GM03348 (cell line): ENCODE data around the gene NRXN3.

Experiments
- DNase-seq: peaks from one replicate; pipeline ENCODE4 v3.0.0; 2012; ENCODE audit warnings: low spot score

Gene NRXN3

DNA sequence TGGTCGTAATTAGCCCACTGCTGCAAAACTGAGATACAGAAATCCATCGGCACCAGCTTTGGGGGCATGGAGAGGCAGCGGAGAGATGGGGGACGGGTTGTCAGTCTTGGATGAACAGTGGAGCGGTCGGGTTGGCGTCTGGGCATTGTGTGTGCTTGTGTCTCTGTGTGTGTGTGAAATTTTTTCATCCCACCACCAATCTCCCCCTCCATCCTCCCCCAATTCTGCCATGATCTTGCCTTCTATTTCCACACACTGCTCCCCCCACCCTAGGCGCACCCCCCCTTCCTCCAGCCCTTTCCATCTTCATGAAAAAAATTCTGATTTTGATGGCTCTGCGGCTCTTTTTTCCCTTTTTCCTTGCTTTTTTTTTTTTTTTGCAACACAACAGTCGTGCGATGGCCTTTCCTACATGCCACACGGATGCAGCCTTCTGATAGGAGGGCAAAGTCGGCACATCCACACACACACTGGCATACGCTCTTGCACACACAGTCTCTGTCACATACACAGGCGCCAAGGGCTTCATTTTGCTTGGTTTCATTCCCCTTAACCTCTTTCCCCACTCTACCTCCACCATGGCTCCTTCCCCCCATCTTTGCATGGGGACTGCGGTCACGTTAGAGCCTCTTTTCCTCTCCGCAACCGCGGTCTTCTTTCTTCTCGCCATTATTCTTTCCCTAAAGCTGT, 3.3 kb downstream of the NRXN3 start:
- no peak for DNase-seq

GRCh38 chr14:78175412-78175811, 5.2 kb downstream of the NRXN3 start:
- DNase-seq = no peak

DNA sequence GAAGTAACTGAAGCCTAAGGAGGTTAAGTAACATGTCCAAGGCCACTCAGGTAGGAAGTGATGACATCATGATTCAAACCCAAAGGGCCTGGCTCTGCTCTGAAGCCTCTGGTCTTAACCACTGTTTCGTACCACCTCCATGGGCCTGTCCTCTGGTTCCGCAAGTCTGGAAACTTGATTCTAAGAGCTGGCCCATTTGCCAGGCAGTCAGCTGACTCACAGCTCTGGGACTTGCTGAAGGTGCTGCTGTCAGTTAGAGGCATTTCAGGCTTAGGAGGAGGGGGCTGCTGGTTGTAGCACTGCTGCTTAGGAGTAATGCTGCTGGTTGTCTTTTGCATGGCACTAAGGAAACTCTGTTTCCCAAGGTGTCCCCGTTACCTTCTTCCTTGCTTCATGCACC, 7.9 kb downstream of the NRXN3 start:
- DNase-seq = no peak

GRCh38 chr14:78178971-78179370, 8.8 kb downstream of the NRXN3 start:
- no peak for DNase-seq

DNA sequence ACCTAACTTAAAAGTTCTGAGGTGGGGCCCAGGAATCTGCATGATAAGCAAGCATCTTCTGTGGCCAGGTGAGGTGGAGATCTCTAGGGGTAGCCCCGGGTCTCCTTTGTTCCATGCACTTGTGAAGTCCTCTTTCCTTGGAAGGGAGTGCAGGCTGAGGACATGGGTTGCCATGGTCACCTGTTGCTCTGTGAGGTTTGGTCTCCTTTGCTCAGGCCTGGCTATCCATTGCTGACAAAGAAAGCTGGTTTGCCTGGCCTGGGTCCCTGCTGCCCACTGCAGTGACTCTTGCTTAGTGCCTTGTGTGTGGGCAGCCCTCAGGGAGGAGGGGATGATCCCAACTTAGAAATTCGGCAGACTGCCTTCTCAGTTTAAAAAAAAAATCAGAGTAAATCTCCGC, 11.1 kb downstream of the NRXN3 start:
- no peak for DNase-seq

GRCh38 chr14:78182722-78183121, 12.5 kb downstream of the NRXN3 start:
- no peak for DNase-seq

- DNase-seq = no peak
Observed at GRCh38 chr14:78184157-78184556, 14.0 kb downstream of the NRXN3 start.

DNA sequence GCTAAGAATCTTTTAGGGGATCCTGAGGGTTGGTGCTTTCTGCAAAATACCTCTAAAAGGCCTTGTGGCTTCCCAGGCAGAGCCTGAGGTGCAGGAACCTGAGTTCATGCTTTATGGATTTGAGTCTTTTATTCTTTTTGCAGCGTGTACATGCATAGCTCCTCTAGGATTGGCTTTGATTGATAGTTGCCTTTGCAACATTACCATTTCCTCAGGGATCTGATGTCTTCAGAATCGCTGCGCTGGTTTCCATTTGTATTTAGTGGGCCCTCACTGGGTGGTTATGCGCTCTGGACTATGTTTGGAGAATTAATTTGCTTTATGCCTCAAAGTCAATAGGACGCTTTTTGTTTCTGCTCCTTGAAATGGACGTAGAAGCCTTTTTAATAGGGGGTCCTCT, 16.1 kb downstream of the NRXN3 start:
- no peak for DNase-seq

- DNase-seq = no peak
Observed at GRCh38 chr14:78188882-78189281, 18.7 kb downstream of the NRXN3 start.

- DNase-seq = no peak
Observed at GRCh38 chr14:78195431-78195830, 25.3 kb downstream of the NRXN3 start.

GRCh38 chr14:78196323-78196722, 26.1 kb downstream of the NRXN3 start:
- no peak for DNase-seq

DNA sequence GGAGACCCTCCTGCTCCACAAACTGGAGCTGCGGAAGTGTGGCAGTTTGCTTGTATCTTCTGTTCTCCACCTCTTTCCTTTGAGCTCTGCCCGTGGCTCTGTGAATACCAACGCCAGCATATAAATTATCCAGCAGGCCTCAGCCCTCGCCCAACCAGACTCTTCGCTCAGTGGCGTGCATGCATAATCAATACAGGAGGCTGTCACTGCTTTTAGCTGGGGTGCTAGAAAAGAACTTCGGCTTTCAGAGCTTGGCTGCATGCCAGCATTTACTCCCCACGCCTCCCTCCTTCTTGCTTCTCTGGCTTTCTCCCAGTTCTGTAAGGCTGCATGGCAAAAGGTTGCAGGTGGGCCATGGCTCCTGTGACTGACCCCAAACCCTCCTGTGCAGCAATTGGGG, 26.9 kb downstream of the NRXN3 start:
- no peak for DNase-seq

DNA sequence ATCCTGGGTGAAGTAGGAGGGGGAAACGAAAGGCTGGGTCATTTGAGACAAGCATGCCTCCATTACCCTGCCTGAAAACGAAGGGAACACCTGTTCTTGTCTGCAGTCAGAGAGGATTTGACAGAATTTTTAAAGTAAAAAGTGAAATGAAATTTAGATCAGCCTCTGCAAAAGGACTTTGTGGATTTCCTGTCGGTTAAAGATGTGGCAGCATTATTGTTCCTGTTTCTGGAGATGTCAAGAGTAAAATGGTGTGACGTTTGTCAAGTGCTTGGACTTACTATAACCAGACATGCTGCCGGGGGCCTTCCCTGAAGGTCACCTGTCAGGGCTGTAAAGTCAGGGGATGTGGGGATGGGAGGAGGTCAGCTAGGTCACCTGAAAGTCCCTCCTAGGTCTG, 32.0 kb downstream of the NRXN3 start:
- DNase-seq = no peak

DNA sequence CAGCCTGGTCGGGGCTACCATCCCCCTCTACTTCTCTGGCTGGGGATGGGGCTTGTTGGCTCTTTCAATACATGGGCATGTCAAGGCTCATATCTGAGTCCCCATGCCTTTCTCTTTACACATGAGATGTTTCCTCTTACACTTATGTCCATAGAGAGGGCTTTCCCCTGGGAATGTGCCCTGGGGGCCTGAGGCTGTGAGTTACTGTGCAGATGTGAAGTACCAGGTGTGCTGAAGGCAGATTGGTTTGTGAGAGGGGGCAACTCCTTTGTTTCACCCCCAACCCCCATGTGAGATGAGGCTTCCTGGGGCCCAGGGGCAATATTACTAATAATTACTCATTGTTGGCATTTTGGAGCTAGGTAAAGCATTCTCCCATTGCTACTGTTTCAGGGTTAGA, 32.8 kb downstream of the NRXN3 start:
- no peak for DNase-seq

- no peak for DNase-seq
Observed at GRCh38 chr14:78207414-78207813, 37.2 kb downstream of the NRXN3 start.

- DNase-seq = no peak
Observed at GRCh38 chr14:78220273-78220672, 50.1 kb downstream of the NRXN3 start.

DNA sequence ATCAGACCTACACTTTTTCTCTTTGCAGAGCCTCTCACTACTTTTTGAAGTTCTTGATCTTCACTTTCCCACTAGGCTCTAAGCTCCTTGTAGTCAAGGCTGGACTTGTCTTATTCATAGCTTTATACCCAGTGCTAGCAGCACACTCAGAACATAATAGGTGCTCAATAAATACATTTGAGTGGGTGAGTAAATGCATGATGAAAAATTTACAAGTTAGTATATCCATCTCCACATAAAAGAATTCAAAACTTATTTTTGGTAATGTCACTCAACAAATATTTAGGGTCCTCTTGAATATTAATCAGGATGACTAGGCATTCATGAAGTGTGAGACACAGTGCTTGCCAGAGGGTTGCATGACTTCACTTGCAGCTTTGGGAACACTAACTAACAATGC, 52.6 kb downstream of the NRXN3 start:
- DNase-seq = no peak

- no peak for DNase-seq
Observed at GRCh38 chr14:78227248-78228077, 57.3 kb downstream of the NRXN3 start.

DNA sequence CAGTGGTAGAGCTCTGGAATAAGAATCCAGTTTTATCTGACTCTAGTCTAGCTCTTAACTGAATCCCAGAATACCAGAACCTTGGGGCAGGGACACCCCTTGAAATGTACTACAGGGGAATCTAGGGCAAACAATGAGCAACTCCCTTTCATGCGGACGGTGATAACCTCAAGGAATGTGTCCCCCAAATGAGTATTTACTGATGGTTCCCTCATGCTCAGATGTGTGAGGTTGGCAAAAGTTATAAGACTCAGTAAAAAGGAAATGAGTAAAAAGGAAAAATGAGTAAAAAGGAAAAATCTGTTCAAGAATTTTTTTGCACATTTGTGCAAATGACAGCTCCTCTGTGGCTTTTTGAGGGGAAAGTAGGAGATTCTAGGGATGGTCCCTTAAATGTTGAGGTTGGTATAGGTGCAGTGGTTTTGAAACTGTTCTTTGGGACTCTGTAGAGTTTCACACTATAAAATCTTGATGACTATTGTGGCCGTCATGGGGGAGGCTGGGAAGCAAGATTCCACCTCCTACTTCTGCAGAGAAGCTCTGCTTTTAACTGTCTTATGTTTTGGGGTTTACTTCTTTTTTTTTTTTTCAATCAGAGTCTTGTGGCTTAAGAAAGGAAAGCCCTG, 58.6 kb downstream of the NRXN3 start:
- no peak for DNase-seq

- DNase-seq = no peak
Observed at GRCh38 chr14:78232231-78233000, 62.2 kb downstream of the NRXN3 start.

- no peak for DNase-seq
Observed at GRCh38 chr14:78238141-78238540, 68.0 kb downstream of the NRXN3 start.

- no peak for DNase-seq
Observed at GRCh38 chr14:78240567-78240966, 70.4 kb downstream of the NRXN3 start.
